IPS-11a (cell line): ENCODE measurements around the gene SLC24A1.

ENCODE experiments used
- H3K4me3 ChIP-seq: one replicate; pipeline ENCODE4 v1.5.1; 2013; ENCODE audit warnings: low read depth, low read length, control low read depth

The SLC24A1 gene

GRCh38 chr15:65651831-65652749 is 30.4 kb downstream of the SLC24A1 start:
- H3K4me3 ChIP-seq, result no peak overlapping the region

GRCh38 chr15:65653341-65653740 is 31.6 kb downstream of the SLC24A1 start:
- H3K4me3 ChIP-seq, result no peak overlapping the region

- no peak overlapping the region for H3K4me3 ChIP-seq
Observed at GRCh38 chr15:65653801-65654521, 32.2 kb downstream of the SLC24A1 start.

GRCh38 chr15:65655026-65655425 is 33.3 kb downstream of the SLC24A1 start:
- H3K4me3 ChIP-seq, result no peak overlapping the region

GRCh38 chr15:65655457-65655856 is 33.7 kb downstream of the SLC24A1 start:
- H3K4me3 ChIP-seq, result no peak overlapping the region

GRCh38 chr15:65659502-65660052 is 37.8 kb downstream of the SLC24A1 start:
- H3K4me3 ChIP-seq, result no peak overlapping the region

- H3K4me3 ChIP-seq, result no peak overlapping the region
Observed at GRCh38 chr15:65660927-65661326, 39.2 kb downstream of the SLC24A1 start.

- H3K4me3 ChIP-seq, result no peak overlapping the region
Observed at GRCh38 chr15:65663521-65663920, 41.8 kb downstream of the SLC24A1 start.

GRCh38 chr15:65666257-65666656 is 44.5 kb downstream of the SLC24A1 start:
- H3K4me3 ChIP-seq, result no peak overlapping the region

GRCh38 chr15:65675551-65675950 is 53.8 kb downstream of the SLC24A1 start:
- no peak overlapping the region for H3K4me3 ChIP-seq

- no peak overlapping the region for H3K4me3 ChIP-seq
Observed at GRCh38 chr15:65676123-65676522, 54.4 kb downstream of the SLC24A1 start.

GRCh38 chr15:65680544-65680943 is 58.8 kb downstream of the SLC24A1 start:
- H3K4me3 ChIP-seq, result no peak overlapping the region

- no peak overlapping the region for H3K4me3 ChIP-seq
Observed at GRCh38 chr15:65682404-65682911, 60.7 kb downstream of the SLC24A1 start.

GRCh38 chr15:65688462-65688861 is 66.7 kb downstream of the SLC24A1 start:
- no peak overlapping the region for H3K4me3 ChIP-seq

GRCh38 chr15:65690173-65690572 is 68.4 kb downstream of the SLC24A1 start:
- no peak overlapping the region for H3K4me3 ChIP-seq

GRCh38 chr15:65690778-65691177 is 69.0 kb downstream of the SLC24A1 start:
- H3K4me3 ChIP-seq, result no peak overlapping the region

- H3K4me3 ChIP-seq, result no peak overlapping the region
Observed at GRCh38 chr15:65695081-65695480, 73.3 kb downstream of the SLC24A1 start.
